Measurements from ENCODE around the gene HSF2.
"Not testable (repeated sequence)": the region's sequence is repeated elsewhere in the genome, so short reads cannot be mapped to it uniquely, and the experiment has no call there.

GRCh38 chr6:122455116-122455515, 55.7 kb downstream of the HSF2 start:
- not testable (repeated sequence) for TF ChIP-seq CTCF (IDR thresholded peaks at IDR 0.05 in 4 of 5, conservative IDR thresholded peaks at IDR 0.05 in 1 of 5); POLR2A (IDR thresholded peaks at IDR 0.05)
